GM18870 (cell line): ENCODE results near the gene ZFYVE28.

ENCODE experiments used
- ATAC-seq: cut with Tn5 transposase; IDR thresholded peaks from one replicate; pipeline ENCODE4 v1.9.1; 2021; ENCODE audit warnings: moderate library complexity; ENCODE audit not compliant: unreplicated experiment

The ZFYVE28 gene

GRCh38 chr4:2428496-2429213 is 10.2 kb upstream of the ZFYVE28 start:
- no peak for ATAC-seq

- no peak for ATAC-seq
Measured at GRCh38 chr4:2427383-2428334, 9.2 kb upstream of the ZFYVE28 start.

- no peak for ATAC-seq
Measured at GRCh38 chr4:2426711-2427275, 8.3 kb upstream of the ZFYVE28 start.

- ATAC-seq: no peak
Measured at GRCh38 chr4:2426069-2426397, 7.6 kb upstream of the ZFYVE28 start.

- no peak for ATAC-seq
Measured at GRCh38 chr4:2425386-2426068, 7.1 kb upstream of the ZFYVE28 start.

- no peak for ATAC-seq
Measured at GRCh38 chr4:2424581-2424980, 6.1 kb upstream of the ZFYVE28 start.

DNA sequence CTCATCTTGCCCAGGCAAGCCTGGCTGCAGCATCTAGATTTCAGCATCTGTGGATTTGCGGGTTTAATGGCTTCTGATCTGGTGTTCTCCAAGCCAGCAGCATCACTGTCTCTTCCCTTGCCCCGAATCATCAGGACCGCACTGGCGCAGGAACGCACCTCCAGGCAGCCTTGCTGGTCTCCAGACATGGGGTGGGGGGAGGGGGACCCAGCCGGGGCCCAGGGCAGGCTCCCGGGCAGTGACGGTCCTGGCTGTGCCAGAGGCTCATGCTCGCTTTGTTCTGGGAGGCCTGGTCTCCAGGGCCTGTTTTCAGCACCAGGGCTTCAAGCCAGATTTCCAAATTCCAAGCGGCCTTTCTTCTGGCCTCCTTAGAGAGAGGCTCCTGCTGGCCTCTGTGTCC is 5.2 kb upstream of the ZFYVE28 start:
- no peak for ATAC-seq

DNA sequence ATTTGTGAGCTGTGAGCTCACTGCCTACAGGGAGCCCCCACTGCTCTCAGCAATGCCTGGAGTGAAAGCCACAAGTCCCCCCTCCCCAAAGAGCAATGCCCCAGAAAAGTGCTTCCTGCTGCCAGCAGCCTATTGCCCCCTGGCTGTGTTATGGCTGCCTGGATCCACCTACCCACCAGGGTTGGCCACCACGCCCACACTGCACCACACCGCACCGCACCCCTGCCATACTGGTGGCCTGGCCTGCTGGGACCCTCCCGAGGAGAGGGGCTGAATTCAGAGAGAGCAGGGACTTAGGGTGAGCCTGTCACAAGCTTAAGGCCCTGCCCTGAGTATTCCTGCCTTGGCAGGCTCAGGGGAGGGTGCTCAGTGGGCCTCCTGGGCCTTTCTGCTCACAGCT is 4.6 kb upstream of the ZFYVE28 start:
- no peak for ATAC-seq

DNA sequence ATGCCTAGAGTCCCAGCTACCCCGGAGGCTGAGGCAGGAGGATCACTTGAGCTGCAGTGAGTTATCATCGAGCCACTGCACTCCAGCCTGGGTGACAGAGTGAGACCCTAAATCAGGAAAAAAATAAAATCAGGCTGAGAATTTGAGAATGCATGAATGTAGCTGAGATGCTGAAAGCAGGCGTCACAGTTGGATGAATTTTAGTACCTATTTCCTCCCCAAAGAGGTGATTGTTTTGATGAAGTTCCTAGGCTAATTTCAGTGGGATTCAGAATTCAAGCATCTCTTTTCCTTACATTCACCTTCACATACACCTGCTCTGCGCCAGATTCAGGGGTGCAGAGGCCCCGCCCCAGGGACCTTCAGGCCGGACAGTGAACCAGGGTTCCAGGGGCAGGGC is 3.5 kb upstream of the ZFYVE28 start:
- ATAC-seq: no peak

- no peak for ATAC-seq
Measured at GRCh38 chr4:2419814-2420213, 1.4 kb upstream of the ZFYVE28 start.

DNA sequence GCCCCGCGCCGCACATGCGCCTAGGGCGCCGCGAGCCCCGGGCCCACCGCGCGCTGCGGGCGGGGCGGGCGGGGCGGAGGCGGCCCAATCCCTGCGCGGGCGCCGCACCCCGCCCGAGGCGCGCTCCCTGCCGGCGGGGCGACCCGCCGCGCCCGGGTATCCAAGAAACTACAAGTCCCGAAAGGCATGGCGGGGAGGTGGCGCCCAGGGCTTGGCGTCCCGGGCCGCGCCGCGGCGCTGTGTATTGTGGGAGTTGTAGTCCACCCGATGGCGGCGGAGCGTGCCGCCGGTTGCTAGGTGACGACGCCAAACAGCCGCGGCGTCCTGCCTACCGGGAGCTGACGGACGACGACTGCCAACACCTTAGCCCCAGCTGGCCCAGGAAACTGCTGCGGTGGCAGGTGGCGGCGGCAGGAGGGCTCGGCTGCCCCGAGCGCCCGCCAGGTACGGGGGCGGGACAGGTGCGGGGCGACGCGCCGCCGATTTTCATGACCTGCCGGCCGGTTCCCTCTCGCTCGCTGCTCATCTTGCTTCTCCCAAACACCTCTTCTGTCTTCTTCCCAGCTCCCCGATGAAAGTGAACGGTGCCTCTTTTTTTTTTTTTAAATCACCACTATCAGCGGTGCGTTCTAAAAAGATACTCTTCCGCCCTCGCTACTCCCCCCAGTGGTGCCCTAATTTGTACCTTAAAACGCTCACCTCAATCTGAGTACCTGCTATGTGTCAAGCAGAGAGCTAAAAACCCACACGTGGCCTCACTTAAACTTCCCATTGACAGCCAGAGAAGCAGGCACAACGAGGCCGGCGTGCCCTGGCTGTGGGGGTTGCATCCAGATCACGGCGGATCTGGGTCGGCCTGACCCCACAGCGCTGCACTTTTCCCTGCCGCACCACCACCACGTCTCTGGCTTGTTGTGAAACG is 466 bp upstream of the ZFYVE28 start, which contains the start of gene CFAP99:
TSS of gene CFAP99 (plus strand) at position 306 of the 922 bp plus-strand sequence.
- ATAC-seq: peak; percentile 89

GRCh38 chr4:2417226-2417764 is 1.1 kb downstream of the ZFYVE28 start:
- no peak for ATAC-seq

DNA sequence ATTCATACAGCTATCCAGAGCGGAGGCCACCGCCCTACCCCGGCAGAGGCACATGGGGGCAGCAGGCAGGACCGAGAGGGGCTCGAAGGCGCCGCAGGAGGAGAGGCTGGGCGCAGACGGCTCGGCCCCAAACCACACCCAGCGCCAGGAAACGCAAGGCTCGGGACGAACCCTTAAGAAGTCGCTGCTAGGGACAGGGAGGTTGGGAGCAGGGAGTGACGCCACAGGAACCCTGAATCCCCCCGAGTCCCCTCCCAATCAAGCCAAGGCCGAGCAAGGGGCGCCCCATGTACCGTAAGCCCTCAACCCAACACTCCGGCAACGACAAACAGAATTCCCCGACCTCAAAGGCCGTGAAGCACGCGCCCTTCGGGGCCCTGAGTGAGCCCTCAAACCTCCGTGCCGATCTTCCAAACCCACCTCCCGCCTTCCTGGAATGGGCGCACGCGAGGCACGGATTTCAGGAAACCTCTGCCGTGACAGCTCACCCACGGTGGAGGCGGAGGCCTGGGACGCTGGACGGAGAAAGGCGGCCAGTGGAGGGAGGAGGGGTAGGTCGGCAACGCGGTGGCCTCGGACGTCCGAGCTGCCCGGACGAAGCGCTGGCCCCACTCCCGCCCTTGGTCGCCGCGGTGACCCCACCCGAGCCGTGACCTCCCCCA is 1.8 kb downstream of the ZFYVE28 start:
- no peak for ATAC-seq

DNA sequence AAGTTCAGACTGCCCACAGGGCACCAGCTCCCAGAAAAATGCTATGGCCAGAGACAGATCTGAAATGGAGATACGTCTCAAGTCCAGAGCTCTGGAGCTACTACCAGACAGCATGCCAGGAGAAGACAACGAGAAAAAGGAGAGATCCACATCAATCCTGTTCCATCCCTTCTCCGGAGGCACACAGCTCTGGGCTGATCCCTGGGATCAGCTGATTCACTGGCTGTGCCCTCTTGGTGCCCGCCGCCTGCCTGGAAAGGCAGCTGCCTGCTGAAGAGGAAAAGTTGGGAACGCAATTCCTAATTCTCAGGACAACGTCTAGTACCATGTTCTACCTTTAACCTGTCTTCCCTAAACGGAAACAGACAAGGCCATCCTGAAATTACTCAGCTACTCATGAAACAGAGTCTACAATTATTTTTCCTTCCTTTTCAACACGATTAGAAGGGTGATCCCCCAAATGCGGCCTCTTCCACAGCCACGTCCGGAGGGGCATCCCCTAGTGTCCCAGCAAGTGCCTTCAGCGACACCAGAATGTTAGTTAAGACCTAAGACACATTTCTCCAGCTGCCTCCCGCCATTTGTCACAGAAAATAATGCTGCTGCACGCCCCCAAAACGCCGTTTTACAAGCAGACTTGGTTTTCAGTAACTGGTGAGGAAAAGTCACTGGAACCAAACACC is 2.4 kb downstream of the ZFYVE28 start:
- ATAC-seq: no peak

DNA sequence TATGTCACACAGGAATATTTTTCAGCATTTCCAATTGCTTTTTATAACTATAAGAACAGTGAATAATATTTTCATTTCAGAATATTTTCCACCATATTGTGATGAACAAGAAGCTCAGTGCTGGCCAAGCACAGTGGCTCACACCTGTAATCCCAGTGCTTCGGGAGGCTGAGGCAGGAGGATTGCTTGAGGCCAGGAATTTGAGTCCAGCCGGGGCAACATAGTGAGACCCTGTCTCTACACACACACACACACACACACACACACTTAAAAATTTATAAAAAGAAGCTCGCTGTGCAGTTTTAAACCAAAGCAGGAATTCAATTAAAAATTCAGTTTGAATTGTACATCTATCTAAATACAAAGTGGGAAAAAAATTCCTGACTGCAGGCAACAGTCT is 3.2 kb downstream of the ZFYVE28 start:
- ATAC-seq: no peak

DNA sequence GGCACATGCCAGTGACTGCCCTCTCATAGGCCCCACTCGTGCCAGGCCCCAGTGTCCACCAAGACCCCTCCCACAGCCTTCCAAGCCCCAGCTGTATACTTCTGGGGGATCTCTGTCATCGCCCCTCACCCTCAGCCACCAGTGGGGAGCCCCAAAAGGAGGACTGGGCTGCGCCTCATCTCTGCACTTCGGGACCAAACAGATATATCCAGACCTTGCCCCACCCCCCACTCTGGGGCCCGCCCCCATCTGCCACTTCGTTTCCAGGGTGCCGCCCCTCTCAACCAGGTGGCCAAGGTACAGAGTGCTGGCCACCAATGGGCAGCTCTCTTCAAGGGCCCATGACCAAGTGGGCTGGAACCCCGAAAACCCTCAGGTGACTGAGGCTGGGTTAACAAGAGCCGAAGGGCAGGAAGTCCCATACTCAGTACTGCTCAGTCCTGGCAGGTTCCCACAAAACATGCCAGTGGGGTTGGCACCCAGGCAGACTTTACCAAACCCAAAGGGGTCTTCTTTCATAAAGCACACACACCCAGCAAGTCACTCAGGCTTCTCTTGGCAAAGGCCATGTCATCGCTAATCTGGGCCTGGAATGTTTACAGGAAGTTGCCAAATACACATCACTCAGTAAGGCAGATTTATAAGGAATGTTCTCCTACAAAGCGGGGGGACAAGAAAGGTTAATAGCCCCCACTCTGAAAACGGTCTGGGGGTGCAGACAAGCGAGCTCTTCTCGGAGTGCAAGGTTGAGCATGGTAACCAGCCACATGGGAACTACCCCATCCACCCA is 4.4 kb downstream of the ZFYVE28 start:
- no peak for ATAC-seq

- ATAC-seq: peak; percentile 54
Measured at GRCh38 chr4:2412885-2413716, 5.3 kb downstream of the ZFYVE28 start.
